ENCODE data around the gene C10orf105.

The C10orf105 gene

DNA sequence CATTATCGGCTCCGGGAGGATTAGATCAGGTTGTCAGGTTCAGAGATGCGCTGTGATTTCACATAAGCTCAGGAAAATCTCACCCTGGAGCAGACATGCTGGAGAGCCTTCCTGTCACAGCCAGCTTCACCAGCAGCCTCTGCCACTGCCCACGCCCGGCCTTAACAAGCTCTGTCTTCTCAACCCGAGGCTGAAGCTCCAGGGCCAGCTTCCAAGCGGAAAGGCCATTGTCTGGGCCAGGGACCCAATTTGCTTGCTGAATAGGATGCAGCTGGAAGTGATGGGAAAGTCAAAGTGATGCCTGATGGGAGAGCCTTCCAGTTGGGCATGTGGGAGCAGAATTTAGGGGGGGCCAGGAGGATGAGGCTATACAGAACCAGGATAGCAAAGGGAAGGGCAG is 36.3 kb downstream of the C10orf105 start:
- no peaks in the 10 kb centered on the region for H3K79me2 ChIP-seq
- no peaks in the 10 kb centered on the region for H3K27me3 ChIP-seq (ENCODE audit: control insufficient read depth, insufficient read depth, low read length)
- no peaks in the 10 kb centered on the region for H3K4me1 ChIP-seq
- no peaks in the 10 kb centered on the region for H3K36me3 ChIP-seq (ENCODE audit: control insufficient read depth, insufficient read depth, low read length)
- TF ChIP-seq, protein P1, sequence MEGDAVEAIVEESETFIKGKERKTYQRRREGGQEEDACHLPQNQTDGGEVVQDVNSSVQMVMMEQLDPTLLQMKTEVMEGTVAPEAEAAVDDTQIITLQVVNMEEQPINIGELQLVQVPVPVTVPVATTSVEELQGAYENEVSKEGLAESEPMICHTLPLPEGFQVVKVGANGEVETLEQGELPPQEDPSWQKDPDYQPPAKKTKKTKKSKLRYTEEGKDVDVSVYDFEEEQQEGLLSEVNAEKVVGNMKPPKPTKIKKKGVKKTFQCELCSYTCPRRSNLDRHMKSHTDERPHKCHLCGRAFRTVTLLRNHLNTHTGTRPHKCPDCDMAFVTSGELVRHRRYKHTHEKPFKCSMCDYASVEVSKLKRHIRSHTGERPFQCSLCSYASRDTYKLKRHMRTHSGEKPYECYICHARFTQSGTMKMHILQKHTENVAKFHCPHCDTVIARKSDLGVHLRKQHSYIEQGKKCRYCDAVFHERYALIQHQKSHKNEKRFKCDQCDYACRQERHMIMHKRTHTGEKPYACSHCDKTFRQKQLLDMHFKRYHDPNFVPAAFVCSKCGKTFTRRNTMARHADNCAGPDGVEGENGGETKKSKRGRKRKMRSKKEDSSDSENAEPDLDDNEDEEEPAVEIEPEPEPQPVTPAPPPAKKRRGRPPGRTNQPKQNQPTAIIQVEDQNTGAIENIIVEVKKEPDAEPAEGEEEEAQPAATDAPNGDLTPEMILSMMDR (IDR thresholded peaks at IDR 0.05), result no peak
- H3K4me3 ChIP-seq (ENCODE audit: low read depth, low read length), result no peak overlapping the region
- no peaks in the 10 kb centered on the region for H3K9me3 ChIP-seq (ENCODE audit: control insufficient read depth, low read length)
- no peak overlapping the region for H3K9ac ChIP-seq
- no peak overlapping the region for H2AFZ ChIP-seq
- no peak overlapping the region for H3K4me2 ChIP-seq (ENCODE audit: low read length)
- no peak overlapping the region for H3K27ac ChIP-seq

DNA sequence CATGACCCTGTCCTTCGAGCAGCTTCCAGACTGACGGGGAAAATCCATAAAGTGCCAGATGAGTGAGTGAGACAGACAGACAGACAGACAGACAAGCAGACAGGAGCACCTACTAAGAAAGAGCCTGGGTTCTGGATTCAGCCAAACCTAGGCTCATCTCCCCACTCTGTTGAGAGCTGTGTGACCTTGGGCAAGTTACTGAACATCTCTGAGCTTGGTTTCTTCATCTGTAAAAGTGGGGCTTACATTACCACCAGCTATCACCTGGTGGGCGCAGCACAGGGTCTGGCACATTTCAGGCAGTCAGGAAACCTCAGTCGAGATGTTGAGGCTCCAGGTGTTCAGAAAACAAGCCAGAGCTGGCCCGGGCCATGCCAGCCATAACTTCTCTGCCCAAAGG is 37.6 kb downstream of the C10orf105 start:
- no peaks in the 10 kb centered on the region for H3K4me1 ChIP-seq
- H3K36me3 ChIP-seq (ENCODE audit: control insufficient read depth, insufficient read depth, low read length), result no peaks in the 10 kb centered on the region
- no peaks in the 10 kb centered on the region for H3K27me3 ChIP-seq (ENCODE audit: control insufficient read depth, insufficient read depth, low read length)
- TF ChIP-seq, protein P1 (IDR thresholded peaks at IDR 0.05), result no peak
- no peaks in the 10 kb centered on the region for H3K9me3 ChIP-seq (ENCODE audit: control insufficient read depth, low read length)
- no peak overlapping the region for H3K27ac ChIP-seq
- no peak overlapping the region for H3K9ac ChIP-seq
- no peaks in the 10 kb centered on the region for H3K79me2 ChIP-seq
- H3K4me3 ChIP-seq (ENCODE audit: low read depth, low read length), result no peak overlapping the region
- H2AFZ ChIP-seq, result no peak overlapping the region
- no peak overlapping the region for H3K4me2 ChIP-seq (ENCODE audit: low read length)

DNA sequence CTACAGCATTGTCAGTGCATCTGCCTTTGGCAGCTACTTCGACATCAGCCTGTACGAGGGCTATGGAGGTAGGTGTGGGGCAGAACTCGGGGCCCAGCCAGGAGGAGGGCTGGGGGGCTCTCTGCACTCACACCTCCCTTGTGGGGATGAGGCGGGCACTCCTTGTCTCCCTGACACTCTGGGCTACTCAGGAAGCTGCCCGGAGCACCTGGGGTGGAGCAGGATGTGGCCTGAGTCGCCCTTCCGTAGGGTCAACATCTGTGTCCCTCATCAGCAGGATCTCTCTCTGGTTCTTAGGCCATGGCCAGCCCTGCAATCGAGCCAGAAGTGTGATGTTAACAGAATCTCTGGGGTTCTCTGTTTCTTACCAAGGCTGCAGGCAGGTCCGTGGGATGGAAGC is 40.2 kb downstream of the C10orf105 start:
- no peaks in the 10 kb centered on the region for H3K27me3 ChIP-seq (ENCODE audit: control insufficient read depth, insufficient read depth, low read length)
- H3K4me1 ChIP-seq, result no peaks in the 10 kb centered on the region
- H3K9me3 ChIP-seq (ENCODE audit: control insufficient read depth, low read length), result no peaks in the 10 kb centered on the region
- H3K4me2 ChIP-seq (ENCODE audit: low read length), result no peak overlapping the region
- H3K4me3 ChIP-seq (ENCODE audit: low read depth, low read length), result no peak overlapping the region
- no peak overlapping the region for H3K27ac ChIP-seq
- H3K79me2 ChIP-seq, result no peaks in the 10 kb centered on the region
- H2AFZ ChIP-seq, result no peak overlapping the region
- TF ChIP-seq, protein P1 (IDR thresholded peaks at IDR 0.05), result no peak
- no peak overlapping the region for H3K9ac ChIP-seq
- no peaks in the 10 kb centered on the region for H3K36me3 ChIP-seq (ENCODE audit: control insufficient read depth, insufficient read depth, low read length)

DNA sequence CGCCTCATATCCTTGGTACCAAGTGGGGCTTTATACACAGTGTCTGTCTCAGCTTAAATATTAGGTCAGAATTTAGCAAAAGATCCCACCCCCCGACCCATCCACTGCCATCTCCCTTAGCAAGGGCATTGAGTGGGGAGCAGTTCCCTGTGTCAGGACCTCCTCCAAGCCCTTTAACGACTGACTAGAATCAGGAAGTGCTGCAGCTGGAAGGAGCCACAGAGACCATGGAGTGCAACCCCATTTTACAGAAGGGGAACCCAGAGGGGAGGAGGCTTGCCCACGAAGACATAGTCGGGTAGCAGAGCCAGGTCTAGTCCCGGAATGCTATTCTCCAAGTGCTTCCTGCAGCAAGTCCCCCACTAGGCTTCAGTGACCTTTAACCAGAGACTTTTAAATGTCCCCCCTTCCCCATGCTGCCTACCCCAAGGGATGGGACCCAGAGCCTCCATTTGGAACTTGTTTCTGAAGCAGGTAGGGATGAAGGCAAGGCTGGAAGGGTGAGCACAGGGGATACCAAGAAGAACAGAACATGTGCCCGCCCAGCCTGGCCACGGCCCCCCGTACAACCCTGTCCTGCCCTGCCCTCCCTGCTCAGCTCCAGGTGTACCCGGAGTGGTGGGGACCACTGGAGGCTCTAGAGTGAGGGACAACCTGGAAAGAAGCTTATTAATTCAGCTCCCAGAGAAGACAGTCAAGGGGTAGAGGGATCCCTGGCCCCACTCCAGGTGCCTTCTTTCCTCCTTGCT is 41.3 kb downstream of the C10orf105 start:
- Histone ChIP-seq H3K4me2 (ENCODE audit: low read length) (no peak overlapping the region), H3K27me3 (ENCODE audit: control insufficient read depth, insufficient read depth, low read length) (no peaks in the 10 kb centered on the region)
- TF ChIP-seq, protein P1 (IDR thresholded peaks at IDR 0.05), result no peak

DNA sequence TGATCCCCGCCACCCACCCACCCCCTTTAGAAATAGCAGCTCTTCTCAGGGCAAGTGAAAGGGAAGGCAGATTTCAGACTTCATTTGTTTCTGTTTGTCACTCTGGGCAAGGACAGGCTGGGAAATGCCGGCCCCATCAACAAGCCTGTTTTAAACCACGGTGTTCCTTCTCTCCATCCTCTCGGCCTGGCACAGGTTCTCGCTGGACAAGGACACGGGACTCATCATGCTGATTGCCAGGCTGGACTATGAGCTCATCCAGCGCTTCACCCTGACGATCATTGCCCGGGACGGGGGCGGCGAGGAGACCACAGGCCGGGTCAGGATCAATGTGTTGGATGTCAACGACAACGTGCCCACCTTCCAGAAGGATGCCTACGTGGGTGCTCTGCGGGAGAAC is 42.3 kb downstream of the C10orf105 start:
- H3K27me3 ChIP-seq (ENCODE audit: control insufficient read depth, insufficient read depth, low read length), result no peaks in the 10 kb centered on the region
- TF ChIP-seq, protein P1 (IDR thresholded peaks at IDR 0.05), result no peak
- no peak overlapping the region for H3K9ac ChIP-seq
- H3K9me3 ChIP-seq (ENCODE audit: control insufficient read depth, low read length), result no peaks in the 10 kb centered on the region
- H3K4me3 ChIP-seq (ENCODE audit: low read depth, low read length), result no peak overlapping the region
- H3K79me2 ChIP-seq, result no peaks in the 10 kb centered on the region
- no peak overlapping the region for H3K27ac ChIP-seq
- no peaks in the 10 kb centered on the region for H3K4me1 ChIP-seq
- no peaks in the 10 kb centered on the region for H3K36me3 ChIP-seq (ENCODE audit: control insufficient read depth, insufficient read depth, low read length)
- H2AFZ ChIP-seq, result no peak overlapping the region
- H3K4me2 ChIP-seq (ENCODE audit: low read length), result no peak overlapping the region

More for the DNA sequence above, 41.3 kb downstream of the C10orf105 start:
- Histone ChIP-seq H2AFZ (no peak overlapping the region), H3K79me2 (no peaks in the 10 kb centered on the region), H3K9me3 (ENCODE audit: control insufficient read depth, low read length) (no peaks in the 10 kb centered on the region), H3K4me3 (ENCODE audit: low read depth, low read length) (no peak overlapping the region), H3K4me1 (no peaks in the 10 kb centered on the region), H3K27ac (no peak overlapping the region), H3K9ac (no peak overlapping the region), H3K36me3 (ENCODE audit: control insufficient read depth, insufficient read depth, low read length) (no peaks in the 10 kb centered on the region)

All from parathyroid adenoma (tissue), 2 donors.